ENCODE data around the gene LCLAT1. TPM values are rescaled to one million over a fixed set of nuclear protein-coding genes. Genes with fewer than 3 reads are reported as not detected.

The LCLAT1 gene
- total RNA-seq, 4 donors from 2014 or later, result 47.3 to 68.7 (median 54.1) TPM

DNA sequence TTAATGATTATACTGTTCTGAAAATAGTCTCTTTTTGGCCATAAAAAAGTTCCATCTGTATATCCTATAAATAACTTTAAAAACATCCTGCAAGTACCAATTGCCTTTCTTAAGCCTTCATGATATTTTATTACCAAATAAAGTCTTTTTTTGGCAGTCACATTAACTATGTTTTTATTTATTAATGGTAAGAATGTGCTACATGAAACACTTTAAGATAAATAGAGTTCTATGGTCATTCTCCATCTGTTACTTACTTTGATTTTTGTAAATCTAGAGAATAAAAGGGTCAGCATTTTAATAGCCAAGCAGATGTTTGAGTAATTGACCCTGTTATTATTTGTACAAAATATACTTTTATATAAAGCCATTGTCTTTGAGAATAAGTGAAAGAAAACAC lies 52.6 kb downstream of the LCLAT1 start:
- TF ChIP-seq POLR2A (IDR thresholded peaks at IDR 0.05), result no peak
- TF ChIP-seq, protein P1, sequence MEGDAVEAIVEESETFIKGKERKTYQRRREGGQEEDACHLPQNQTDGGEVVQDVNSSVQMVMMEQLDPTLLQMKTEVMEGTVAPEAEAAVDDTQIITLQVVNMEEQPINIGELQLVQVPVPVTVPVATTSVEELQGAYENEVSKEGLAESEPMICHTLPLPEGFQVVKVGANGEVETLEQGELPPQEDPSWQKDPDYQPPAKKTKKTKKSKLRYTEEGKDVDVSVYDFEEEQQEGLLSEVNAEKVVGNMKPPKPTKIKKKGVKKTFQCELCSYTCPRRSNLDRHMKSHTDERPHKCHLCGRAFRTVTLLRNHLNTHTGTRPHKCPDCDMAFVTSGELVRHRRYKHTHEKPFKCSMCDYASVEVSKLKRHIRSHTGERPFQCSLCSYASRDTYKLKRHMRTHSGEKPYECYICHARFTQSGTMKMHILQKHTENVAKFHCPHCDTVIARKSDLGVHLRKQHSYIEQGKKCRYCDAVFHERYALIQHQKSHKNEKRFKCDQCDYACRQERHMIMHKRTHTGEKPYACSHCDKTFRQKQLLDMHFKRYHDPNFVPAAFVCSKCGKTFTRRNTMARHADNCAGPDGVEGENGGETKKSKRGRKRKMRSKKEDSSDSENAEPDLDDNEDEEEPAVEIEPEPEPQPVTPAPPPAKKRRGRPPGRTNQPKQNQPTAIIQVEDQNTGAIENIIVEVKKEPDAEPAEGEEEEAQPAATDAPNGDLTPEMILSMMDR (IDR thresholded peaks at IDR 0.05), result no peak
- Histone ChIP-seq H3K4me1 (no peaks in the 10 kb centered on the region), H3K27ac (no peak overlapping the region), H3K27me3 (no peaks in the 10 kb centered on the region), H3K36me3 (no peaks in the 10 kb centered on the region), H3K4me3 (replicated peaks in 1 of 3) (no peak overlapping the region), H3K9me3 (no peaks in the 10 kb centered on the region)
- intact Hi-C loops (cut with DNase I), result no loop called here
- DNase-seq, result no peak

DNA sequence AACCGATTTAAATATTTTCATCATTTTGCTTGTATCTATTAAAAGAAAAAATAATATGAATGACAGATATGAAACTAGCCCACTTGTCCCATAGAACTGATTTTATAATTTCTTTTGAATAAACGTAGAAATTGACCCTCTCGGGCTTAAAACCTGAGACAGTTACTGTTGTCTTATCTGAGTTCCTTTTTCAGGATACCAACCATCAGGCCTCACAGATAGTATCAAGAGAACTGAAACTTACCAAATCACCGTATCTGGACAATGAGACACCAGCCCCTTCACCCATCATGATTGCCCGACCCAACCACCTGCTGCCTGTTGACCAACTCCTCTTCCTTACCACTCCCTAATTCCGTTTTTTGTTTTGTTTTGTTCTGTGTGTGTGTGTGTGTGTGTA lies 53.7 kb downstream of the LCLAT1 start:
- no peak overlapping the region for H3K4me3 ChIP-seq (replicated peaks in 1 of 3)
- H3K4me1 ChIP-seq, result no peaks in the 10 kb centered on the region
- TF ChIP-seq, protein P1 (IDR thresholded peaks at IDR 0.05), result no peak
- no peak for TF ChIP-seq POLR2A (IDR thresholded peaks at IDR 0.05)
- H3K36me3 ChIP-seq, result no peaks in the 10 kb centered on the region
- no peak overlapping the region for H3K27ac ChIP-seq
- DNase-seq, result no peak
- 98% methylated on average over 6 of the region's 6 CpGs for WGBS, 2 donors
- no peaks in the 10 kb centered on the region for H3K9me3 ChIP-seq
- H3K27me3 ChIP-seq, result no peaks in the 10 kb centered on the region
- intact Hi-C loops (cut with DNase I), result no loop called here

DNA sequence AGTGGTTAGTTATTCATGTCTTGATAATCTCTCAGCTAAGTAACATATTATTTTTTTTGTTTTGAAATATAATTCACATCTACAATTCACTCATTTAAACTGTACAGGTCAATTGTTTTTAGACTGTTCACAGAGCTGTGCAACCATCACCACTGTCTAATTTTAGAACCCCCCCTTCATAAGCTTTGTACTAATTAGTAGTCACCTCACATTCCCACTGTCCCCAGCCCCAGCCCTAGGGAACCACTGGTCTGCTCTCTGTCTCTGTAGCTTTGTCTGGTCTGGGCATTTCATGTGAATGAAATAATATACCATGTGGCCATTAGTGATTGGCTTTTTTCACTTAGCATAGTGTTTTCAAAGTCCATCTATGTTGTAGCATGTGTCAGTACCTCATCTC lies 55.3 kb downstream of the LCLAT1 start:
- no peak for DNase-seq
- no peak overlapping the region for H3K4me3 ChIP-seq (replicated peaks in 1 of 3)
- no peaks in the 10 kb centered on the region for H3K4me1 ChIP-seq
- H3K27me3 ChIP-seq, result no peaks in the 10 kb centered on the region
- intact Hi-C loops (cut with DNase I), result no loop called here
- H3K36me3 ChIP-seq, result no peaks in the 10 kb centered on the region
- no peak overlapping the region for H3K27ac ChIP-seq
- TF ChIP-seq, protein P1 (IDR thresholded peaks at IDR 0.05), result no peak
- no peak for TF ChIP-seq POLR2A (IDR thresholded peaks at IDR 0.05)
- H3K9me3 ChIP-seq, result no peaks in the 10 kb centered on the region

DNA sequence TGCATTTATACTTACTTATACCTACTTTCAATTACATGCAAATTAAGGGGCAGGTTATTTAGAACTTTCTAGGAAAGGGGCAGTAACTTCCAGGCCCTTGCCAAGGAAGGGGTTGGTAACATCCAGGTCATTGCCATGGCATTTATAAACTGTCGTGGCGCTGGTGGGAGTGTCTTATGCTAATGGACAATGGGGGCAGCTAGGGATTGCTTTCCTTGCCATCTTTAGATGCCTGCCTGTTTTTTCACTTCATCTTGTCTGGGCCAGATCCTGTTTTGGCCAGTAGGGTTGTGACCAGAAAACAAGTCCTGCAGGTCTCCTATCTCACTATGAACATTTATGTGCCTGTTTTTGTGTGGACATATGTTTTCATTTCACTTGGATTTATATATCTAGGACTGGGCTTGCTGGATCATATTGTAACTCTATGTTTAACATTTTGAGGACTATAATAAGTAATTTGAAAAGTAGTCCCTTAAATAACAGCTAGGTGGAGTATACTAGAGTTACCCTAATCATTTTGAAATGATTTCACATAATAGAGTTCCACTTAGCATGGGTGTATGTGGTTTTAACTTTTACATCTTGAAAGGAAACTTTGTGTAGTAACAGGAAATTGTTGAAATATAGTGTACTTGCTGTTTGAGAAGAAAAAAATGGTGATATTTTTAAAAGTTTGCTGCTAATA lies 56.1 kb downstream of the LCLAT1 start:
- intact Hi-C loops (cut with DNase I), result no loop called here
- no peak overlapping the region for H3K27ac ChIP-seq
- H3K9me3 ChIP-seq, result no peaks in the 10 kb centered on the region

DNA sequence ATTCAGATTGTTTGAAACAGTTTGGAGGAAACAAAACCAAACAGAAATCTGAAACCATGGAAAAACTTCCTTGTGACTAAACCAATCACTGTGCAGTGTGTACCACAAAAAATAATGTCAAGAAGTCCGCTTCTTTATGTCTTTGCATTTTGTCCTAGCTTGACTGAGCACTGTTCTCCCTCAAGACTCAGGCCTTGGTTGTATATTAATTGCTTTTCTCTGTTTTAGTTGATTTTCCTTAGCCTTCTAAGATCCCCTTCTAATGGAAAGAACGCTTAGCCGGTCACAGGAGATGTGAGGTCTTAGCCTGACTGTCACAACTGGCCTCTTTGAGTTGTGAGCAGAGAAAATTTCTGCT lies 56.6 kb downstream of the LCLAT1 start:
- Histone ChIP-seq H3K4me3 (replicated peaks in 1 of 3) (no peak overlapping the region), H3K27ac (no peak overlapping the region), H3K36me3 (no peaks in the 10 kb centered on the region), H3K9me3 (no peaks in the 10 kb centered on the region), H3K4me1 (no peaks in the 10 kb centered on the region), H3K27me3 (no peaks in the 10 kb centered on the region)
- intact Hi-C loops (cut with DNase I), result no loop called here
- no peak for DNase-seq
- 63 to 73% methylated on average over 3 of the region's 3 CpGs for WGBS, 2 donors
- TF ChIP-seq POLR2A (IDR thresholded peaks at IDR 0.05), result no peak
- TF ChIP-seq, protein P1 (IDR thresholded peaks at IDR 0.05), result no peak

More for the DNA sequence above, 56.1 kb downstream of the LCLAT1 start:
- Histone ChIP-seq H3K4me3 (replicated peaks in 1 of 3) (no peak overlapping the region), H3K4me1 (no peaks in the 10 kb centered on the region), H3K36me3 (no peaks in the 10 kb centered on the region), H3K27me3 (no peaks in the 10 kb centered on the region)
- TF ChIP-seq, protein P1 (IDR thresholded peaks at IDR 0.05), result peak in 3 of 6 experiments; percentile 23 to 30 (median 24)
- TF ChIP-seq POLR2A (IDR thresholded peaks at IDR 0.05), result no peak
- WGBS, 2 donors, result 80 to 96% methylated on average over 2 of the region's 2 CpGs
- DNase-seq, result no peak

All from thyroid gland (tissue), 4 donors.